ENCODE data around the gene ITGB3. TPM values are rescaled to one million over a fixed set of nuclear protein-coding genes. Genes with fewer than 3 reads are reported as not detected.

ITGB3 gene
- total and polyA plus RNA-seq, 10 of the 15 experiments (the other 5 are each of a cell fraction or from before 2014, with no cell fraction given), result 0.69 to 22.8 (median 13.6) TPM

- TF ChIP-seq, protein P1, sequence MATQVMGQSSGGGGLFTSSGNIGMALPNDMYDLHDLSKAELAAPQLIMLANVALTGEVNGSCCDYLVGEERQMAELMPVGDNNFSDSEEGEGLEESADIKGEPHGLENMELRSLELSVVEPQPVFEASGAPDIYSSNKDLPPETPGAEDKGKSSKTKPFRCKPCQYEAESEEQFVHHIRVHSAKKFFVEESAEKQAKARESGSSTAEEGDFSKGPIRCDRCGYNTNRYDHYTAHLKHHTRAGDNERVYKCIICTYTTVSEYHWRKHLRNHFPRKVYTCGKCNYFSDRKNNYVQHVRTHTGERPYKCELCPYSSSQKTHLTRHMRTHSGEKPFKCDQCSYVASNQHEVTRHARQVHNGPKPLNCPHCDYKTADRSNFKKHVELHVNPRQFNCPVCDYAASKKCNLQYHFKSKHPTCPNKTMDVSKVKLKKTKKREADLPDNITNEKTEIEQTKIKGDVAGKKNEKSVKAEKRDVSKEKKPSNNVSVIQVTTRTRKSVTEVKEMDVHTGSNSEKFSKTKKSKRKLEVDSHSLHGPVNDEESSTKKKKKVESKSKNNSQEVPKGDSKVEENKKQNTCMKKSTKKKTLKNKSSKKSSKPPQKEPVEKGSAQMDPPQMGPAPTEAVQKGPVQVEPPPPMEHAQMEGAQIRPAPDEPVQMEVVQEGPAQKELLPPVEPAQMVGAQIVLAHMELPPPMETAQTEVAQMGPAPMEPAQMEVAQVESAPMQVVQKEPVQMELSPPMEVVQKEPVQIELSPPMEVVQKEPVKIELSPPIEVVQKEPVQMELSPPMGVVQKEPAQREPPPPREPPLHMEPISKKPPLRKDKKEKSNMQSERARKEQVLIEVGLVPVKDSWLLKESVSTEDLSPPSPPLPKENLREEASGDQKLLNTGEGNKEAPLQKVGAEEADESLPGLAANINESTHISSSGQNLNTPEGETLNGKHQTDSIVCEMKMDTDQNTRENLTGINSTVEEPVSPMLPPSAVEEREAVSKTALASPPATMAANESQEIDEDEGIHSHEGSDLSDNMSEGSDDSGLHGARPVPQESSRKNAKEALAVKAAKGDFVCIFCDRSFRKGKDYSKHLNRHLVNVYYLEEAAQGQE (IDR thresholded peaks at IDR 0.05; ENCODE audit: low read depth, low read length), result no peak
- no peak for TF ChIP-seq SMARCA5 (IDR thresholded peaks at IDR 0.05)
Observed at GRCh38 chr17:47246120-47246519, 7.5 kb upstream of the ITGB3 start (continued).

DNA sequence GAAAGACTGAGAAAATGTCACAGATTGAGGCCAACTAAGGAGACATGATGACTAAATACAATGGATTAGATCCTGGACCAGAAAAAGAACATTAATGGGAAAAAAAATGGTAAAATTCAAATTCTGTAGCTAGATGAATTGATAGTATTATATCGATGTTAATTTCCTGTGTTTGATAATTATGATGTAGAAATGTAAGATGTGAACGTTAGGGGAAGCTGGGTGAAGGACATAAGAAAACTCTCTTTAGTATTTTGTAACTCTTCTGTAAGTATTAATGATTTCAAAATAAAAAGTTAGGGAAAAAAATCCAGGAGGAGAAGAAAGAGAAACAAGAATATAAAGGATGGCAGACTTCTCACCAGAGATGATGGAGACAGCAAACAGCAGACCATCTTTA, 2.8 kb upstream of the ITGB3 start:
- 62% methylated on average over 2 of the region's 2 CpGs for WGBS (ENCODE audit: insufficient coverage, insufficient replicate concordance, low lambda C conversion rate, missing lambda C conversion rate)
- ChIA-PET CTCF (interaction anchor here (0.6 to 2.7 kb wide), 6 partner anchors 11 to 65 kb away, joined by 3 to 11 read pairs (median 3); no protein-coding TSS in a partner anchor), POLR2A (interaction anchor here (1.1 kb wide), 1 partner anchor 37 kb away, joined by 4 read pairs; no protein-coding TSS in a partner anchor), RAD21 (ENCODE audit: unreplicated experiment) (no interaction called here), SMC1A (ENCODE audit: uncharacterized antibody, unreplicated experiment) (interaction anchor here (0.8 to 1.3 kb wide), 2 partner anchors 17 to 45 kb away, joined by 3 to 5 read pairs; no protein-coding TSS in a partner anchor)
- H3K4me1 ChIP-seq (ENCODE audit: control insufficient read depth, insufficient read depth, low read length), result no peaks in the 10 kb centered on the region; the same call in 1 of the 2 replicates
- BruUV-seq (replicated peaks), result no TSS peak
- no peak overlapping the region for H2AFZ ChIP-seq (ENCODE audit: control insufficient read depth, low read depth, low read length)
- H3K4me3 ChIP-seq, result no peak overlapping the region
- H3K9me3 ChIP-seq (replicated peaks; ENCODE audit: control insufficient read depth, insufficient read depth, low read length), result no peaks in the 10 kb centered on the region
- H3K27me3 ChIP-seq (replicated peaks in 1 of 2; ENCODE audit: control insufficient read depth in 2 of 2, insufficient read depth in 2 of 2, low read length in 1 of 2), result no peaks in the 10 kb centered on the region
- no peak for FAIRE-seq
- H4K20me1 ChIP-seq (ENCODE audit: control insufficient read depth, insufficient read depth), result no peaks in the 10 kb centered on the region
- no peak overlapping the region for H3K4me2 ChIP-seq (ENCODE audit: control insufficient read depth, insufficient read depth)
- no peak for TF ChIP-seq JUND (IDR thresholded peaks at IDR 0.05; ENCODE audit: low read depth, low read length)
- no peak for TF ChIP-seq NFXL1 (IDR thresholded peaks at IDR 0.05; ENCODE audit: borderline replicate concordance)
- no peak for TF ChIP-seq DPF2 (IDR thresholded peaks at IDR 0.05)
- in situ Hi-C loops (cut with MboI) (no loop called here), intact Hi-C loops (cut with micrococcal nuclease; ENCODE audit: unreplicated experiment) (no loop called here)
- no peak overlapping the region for H3K9ac ChIP-seq (ENCODE audit: control insufficient read depth, insufficient read depth, low read length)
- no peak overlapping the region for H3K27ac ChIP-seq (ENCODE audit: control insufficient read depth, insufficient read depth)
- DNase-seq (ENCODE audit: low read depth, low spot score), result no peak
- ATAC-seq, result no peak
- no peaks in the 10 kb centered on the region for H3K79me2 ChIP-seq (ENCODE audit: control insufficient read depth, insufficient read depth, low read length)
- no peaks in the 10 kb centered on the region for H3K36me3 ChIP-seq (ENCODE audit: control insufficient read depth in 2 of 2, insufficient read depth in 2 of 2, low read length in 1 of 2)
